Tibial artery (tissue), 4 donors: ENCODE measurements around the gene SLC6A9.

ENCODE experiments used
- DNase-seq, 2 donors: peaks; one replicate each; pipeline ENCODE4 v3.0.0-alpha.2; 2019
- H3K27ac ChIP-seq, 2 donors: fragments of 200-600 bp; sonication (generic) in 1 of 2; 1 replicate in 1 of 2; 2 replicates in 1 of 2; pipeline ENCODE4 v1.5.1; 2018 to 2019; ENCODE audit warnings: mild to moderate bottlenecking in 1 of 2
- H3K27me3 ChIP-seq, 2 donors: fragments of 200-600 bp; sonication (generic) in 1 of 2; one replicate each; pipeline versions ENCODE4 v1.5.1 to v1.6.0; 2016 to 2019
- H3K36me3 ChIP-seq, 3 donors: fragments of 200-600 bp; sonication (generic) in 2 of 3; one replicate each; pipeline ENCODE4 v1.5.1; 2016 to 2019; ENCODE audit warnings: mild to moderate bottlenecking in 2 of 3
- H3K4me1 ChIP-seq, 4 donors: fragments of 200-600 bp; sonication (generic) in 2 of 4; 1 replicate in 3 of 4; 2 replicates in 1 of 4; pipeline ENCODE4 v1.5.1; 2016 to 2019
- H3K4me3 ChIP-seq, 2 donors: fragments of 200-600 bp; sonication (generic) in 1 of 2; 1 replicate in 1 of 2; 2 replicates in 1 of 2; pipeline ENCODE4 v1.5.1; 2018 to 2019; ENCODE audit warnings: mild to moderate bottlenecking in 2 of 2
- H3K9me3 ChIP-seq, 3 donors: fragments of 200-600 bp; sonication (generic) in 1 of 3; one replicate each; pipeline ENCODE4 v1.5.1; 2016 to 2019
- intact Hi-C: fragments of 100-400 bp; cut with DNase I; formaldehyde crosslinking; loops from one replicate; pipeline ENCODE4 v1.15.0; 2023; ENCODE audit warnings: low total_unique reads
- TF ChIP-seq, protein P1 (sequence below), 2 experiments: fragments of 200-600 bp in 1 of 2; fragments of 450-650 bp in 1 of 2; IDR thresholded peaks; one replicate each; pipeline ENCODE4 v1.5.1; 2017 to 2019; ENCODE audit warnings: antibody characterized with exemption in 2 of 2, mild to moderate bottlenecking in 1 of 2, moderate library complexity in 1 of 2

Gene SLC6A9

DNA sequence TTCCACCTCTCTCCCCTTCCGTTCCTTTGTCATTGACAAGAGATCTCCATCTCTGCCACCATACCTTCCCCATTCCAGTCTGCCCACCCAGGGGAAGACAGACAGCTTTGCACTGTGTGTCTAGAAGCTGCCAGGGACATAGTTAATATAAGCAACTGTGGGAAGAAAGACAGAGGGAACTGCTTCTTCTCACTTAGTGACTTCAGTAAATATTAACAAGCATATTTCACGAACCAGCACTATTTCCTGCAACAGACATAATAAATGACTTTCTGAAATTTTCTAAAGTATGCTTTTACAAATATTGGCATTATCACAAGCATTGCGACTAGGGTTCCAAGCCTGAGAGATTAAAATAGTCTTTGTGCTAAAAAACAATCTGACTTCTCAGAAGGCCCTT is 43.2 kb upstream of the SLC6A9 start:
- no peak overlapping the region for H3K4me3 ChIP-seq
- intact Hi-C loops: no loop called here

DNA sequence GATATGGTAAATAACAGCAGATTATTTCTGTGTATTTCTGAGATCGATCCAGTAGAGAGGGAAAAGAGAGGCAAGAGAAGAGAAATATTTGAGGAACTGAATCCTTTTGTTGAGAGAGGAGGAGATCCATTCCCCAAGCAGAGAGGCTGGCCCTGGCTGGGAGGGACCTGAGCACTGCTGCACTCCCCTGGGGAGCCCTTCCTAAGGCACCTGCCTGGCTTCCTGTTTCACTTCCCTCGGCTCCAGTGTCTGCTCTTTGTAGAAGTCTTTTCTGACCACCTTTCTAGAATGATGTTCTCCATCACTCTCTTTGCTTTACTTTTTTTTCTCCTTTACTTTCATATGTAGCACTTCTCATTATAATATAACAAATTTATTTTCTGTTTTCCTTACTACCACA is 42.3 kb upstream of the SLC6A9 start:
- DNase-seq: peak in 1 of 2 donors; percentile 23
- intact Hi-C loops: no loop called here
- no peak overlapping the region for H3K27ac ChIP-seq

More for the DNA sequence above, 43.2 kb upstream of the SLC6A9 start:
- TF ChIP-seq, protein P1, sequence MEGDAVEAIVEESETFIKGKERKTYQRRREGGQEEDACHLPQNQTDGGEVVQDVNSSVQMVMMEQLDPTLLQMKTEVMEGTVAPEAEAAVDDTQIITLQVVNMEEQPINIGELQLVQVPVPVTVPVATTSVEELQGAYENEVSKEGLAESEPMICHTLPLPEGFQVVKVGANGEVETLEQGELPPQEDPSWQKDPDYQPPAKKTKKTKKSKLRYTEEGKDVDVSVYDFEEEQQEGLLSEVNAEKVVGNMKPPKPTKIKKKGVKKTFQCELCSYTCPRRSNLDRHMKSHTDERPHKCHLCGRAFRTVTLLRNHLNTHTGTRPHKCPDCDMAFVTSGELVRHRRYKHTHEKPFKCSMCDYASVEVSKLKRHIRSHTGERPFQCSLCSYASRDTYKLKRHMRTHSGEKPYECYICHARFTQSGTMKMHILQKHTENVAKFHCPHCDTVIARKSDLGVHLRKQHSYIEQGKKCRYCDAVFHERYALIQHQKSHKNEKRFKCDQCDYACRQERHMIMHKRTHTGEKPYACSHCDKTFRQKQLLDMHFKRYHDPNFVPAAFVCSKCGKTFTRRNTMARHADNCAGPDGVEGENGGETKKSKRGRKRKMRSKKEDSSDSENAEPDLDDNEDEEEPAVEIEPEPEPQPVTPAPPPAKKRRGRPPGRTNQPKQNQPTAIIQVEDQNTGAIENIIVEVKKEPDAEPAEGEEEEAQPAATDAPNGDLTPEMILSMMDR (IDR thresholded peaks at IDR 0.05): no peak
- Histone ChIP-seq H3K4me1 (peaks cover 0 to 5% (median 0%) of the 10 kb centered on the region in 4 donors), H3K36me3 (no peaks in the 10 kb centered on the region), H3K27me3 (no peaks in the 10 kb centered on the region), H3K9me3 (no peaks in the 10 kb centered on the region), H3K27ac (no peak overlapping the region)
- no peak for DNase-seq

DNA sequence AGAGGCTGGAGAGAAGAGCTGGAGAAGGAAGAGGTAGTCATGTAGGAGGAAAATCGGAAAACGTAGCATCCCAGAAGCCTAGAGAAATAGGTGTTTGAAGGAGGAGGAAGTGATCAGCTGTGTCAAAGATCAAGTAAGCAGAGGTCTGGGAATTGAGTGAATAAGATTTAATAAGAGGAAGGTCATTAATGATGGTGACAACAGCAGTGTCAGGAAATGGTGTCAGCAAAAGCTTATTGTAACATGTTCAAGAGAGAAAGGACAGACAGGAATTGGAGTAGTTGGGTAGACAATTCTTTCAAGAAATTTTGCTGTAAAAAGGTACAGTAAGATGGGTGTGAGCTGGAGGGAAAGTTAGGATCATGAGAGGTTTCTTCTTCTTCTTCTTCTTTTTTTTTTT is 41.6 kb upstream of the SLC6A9 start:
- Histone ChIP-seq H3K4me1 (peaks cover 0 to 5% (median 0%) of the 10 kb centered on the region in 4 donors), H3K27ac (no peak overlapping the region), H3K4me3 (no peak overlapping the region), H3K27me3 (no peaks in the 10 kb centered on the region), H3K9me3 (no peaks in the 10 kb centered on the region), H3K36me3 (no peaks in the 10 kb centered on the region)
- intact Hi-C loops: no loop called here
- TF ChIP-seq, protein P1 (IDR thresholded peaks at IDR 0.05): no peak
- no peak for DNase-seq

More for the DNA sequence above, 42.3 kb upstream of the SLC6A9 start:
- Histone ChIP-seq H3K27me3 (no peaks in the 10 kb centered on the region), H3K4me3 (no peak overlapping the region), H3K9me3 (no peaks in the 10 kb centered on the region), H3K4me1 (peaks cover 0 to 5% (median 0%) of the 10 kb centered on the region in 4 donors), H3K36me3 (no peaks in the 10 kb centered on the region)
- TF ChIP-seq, protein P1 (IDR thresholded peaks at IDR 0.05): no peak

DNA sequence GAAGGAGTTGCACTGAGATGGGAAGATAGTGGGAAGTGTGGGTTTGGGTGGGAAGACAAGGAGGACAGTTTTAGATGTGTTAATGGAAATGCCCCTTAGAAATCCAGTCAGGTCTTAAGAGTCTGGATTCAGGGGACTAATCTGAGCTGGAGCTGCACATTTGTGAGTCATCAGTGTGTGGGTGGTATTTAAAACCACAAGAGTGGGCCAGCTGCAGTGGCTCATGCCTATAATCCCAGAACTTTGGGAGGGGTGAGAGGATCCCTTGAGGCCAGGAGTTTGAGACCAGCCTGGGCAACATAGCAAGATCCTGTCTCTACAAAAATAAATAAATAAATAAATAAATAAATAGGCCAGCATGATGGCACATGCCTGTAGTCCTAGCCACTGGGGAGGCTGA is 40.9 kb upstream of the SLC6A9 start:
- Histone ChIP-seq H3K27ac (no peak overlapping the region), H3K4me1 (peaks cover 0 to 5% (median 0%) of the 10 kb centered on the region in 4 donors), H3K4me3 (no peak overlapping the region), H3K27me3 (no peaks in the 10 kb centered on the region), H3K36me3 (no peaks in the 10 kb centered on the region), H3K9me3 (no peaks in the 10 kb centered on the region)
- DNase-seq: no peak
- TF ChIP-seq, protein P1 (IDR thresholded peaks at IDR 0.05): no peak
- intact Hi-C loops: no loop called here

DNA sequence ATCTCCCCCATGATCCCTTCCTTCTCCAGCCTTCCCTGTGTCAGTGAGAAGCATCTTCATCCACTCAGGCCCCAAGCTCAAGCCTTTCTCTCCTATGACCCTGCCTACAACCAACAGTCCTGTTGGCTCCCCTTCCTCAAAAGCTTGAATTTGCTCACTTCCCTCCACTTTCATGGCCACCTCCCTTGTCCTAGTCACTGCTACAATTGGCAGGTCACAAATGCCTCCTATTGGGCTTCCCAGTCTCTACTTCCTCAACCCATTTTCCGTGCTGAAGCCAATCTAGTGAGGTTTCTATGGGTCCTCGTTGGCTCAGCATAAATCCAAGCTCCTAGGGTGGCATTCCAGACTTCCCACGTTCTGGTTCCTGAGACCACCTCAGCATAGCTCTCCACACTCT is 40.2 kb upstream of the SLC6A9 start:
- Histone ChIP-seq H3K4me3 (no peak overlapping the region), H3K36me3 (no peaks in the 10 kb centered on the region), H3K27me3 (no peaks in the 10 kb centered on the region), H3K4me1 (peaks cover 0 to 5% (median 0%) of the 10 kb centered on the region in 4 donors), H3K27ac (no peak overlapping the region), H3K9me3 (no peaks in the 10 kb centered on the region)
- TF ChIP-seq, protein P1 (IDR thresholded peaks at IDR 0.05): no peak
- no peak for DNase-seq
- intact Hi-C loops: no loop called here

DNA sequence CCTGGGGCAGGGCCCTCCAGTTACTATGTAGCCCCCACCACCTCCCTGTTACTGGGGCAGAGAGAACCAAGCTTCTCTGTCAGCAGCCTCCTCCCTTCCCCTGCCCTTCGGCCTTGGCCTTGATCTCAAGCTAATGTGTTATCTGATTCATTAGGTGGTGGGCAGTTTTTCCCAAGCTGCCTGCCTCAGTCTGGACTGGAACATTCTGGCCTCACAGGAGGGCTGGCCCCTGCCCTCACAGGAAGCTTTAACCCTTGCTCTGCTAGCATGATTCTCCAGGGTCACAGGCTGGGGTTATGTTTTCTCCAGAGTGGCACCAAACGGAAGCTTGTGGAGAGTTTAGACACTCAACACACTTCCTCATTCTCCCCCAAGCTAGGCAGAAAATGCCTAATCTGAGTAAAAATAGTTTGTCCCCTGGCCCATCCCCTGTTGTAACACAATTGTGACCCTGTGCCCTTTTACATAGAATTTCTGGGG is 37.2 kb upstream of the SLC6A9 start:
- TF ChIP-seq, protein P1 (IDR thresholded peaks at IDR 0.05): no peak
- Histone ChIP-seq H3K4me3 (no peak overlapping the region), H3K36me3 (no peaks in the 10 kb centered on the region), H3K4me1 (no peaks in the 10 kb centered on the region), H3K9me3 (no peaks in the 10 kb centered on the region), H3K27me3 (no peaks in the 10 kb centered on the region), H3K27ac (no peak overlapping the region)
- intact Hi-C loops: no loop called here
- peak in 1 of 2 donors; percentile 22 for DNase-seq
